Duodenal mucosa (tissue), 2 donors: Measurements from ENCODE around the gene HIRIP3.

Source experiments
- H3K27ac ChIP-seq: one replicate; pipeline ENCODE4 v1.7.0; 2013; ENCODE audit warnings: low read depth, low read length
- H3K27me3 ChIP-seq, 2 donors: one replicate each; pipeline ENCODE4 v1.7.0; 2013; ENCODE audit warnings: low read length in 2 of 2, control low read depth in 1 of 2; ENCODE audit not compliant: insufficient read depth in 2 of 2, control insufficient read depth in 1 of 2
- H3K36me3 ChIP-seq, 2 donors: one replicate each; pipeline ENCODE4 v1.7.0; 2013; ENCODE audit warnings: low read length in 2 of 2, control low read depth in 1 of 2; ENCODE audit not compliant: insufficient read depth in 2 of 2, control insufficient read depth in 1 of 2
- H3K4me1 ChIP-seq, 2 donors: one replicate each; pipeline ENCODE4 v1.7.0; 2013; ENCODE audit warnings: low read length in 2 of 2, control low read depth in 1 of 2; ENCODE audit not compliant: insufficient read depth in 2 of 2, control insufficient read depth in 1 of 2
- H3K4me3 ChIP-seq, 2 donors: one replicate each; pipeline ENCODE4 v1.7.0; 2013; ENCODE audit warnings: low read length in 2 of 2, low read depth in 1 of 2
- H3K9ac ChIP-seq, 2 donors: one replicate each; pipeline ENCODE4 v1.7.0; 2013; ENCODE audit warnings: low read length in 2 of 2, low read depth in 1 of 2
- H3K9me3 ChIP-seq, 2 donors: one replicate each; pipeline ENCODE4 v1.7.0; 2013; ENCODE audit warnings: low read length in 2 of 2, control low read depth in 1 of 2; ENCODE audit not compliant: control insufficient read depth in 1 of 2

Gene HIRIP3

GRCh38 chr16:29973384-29974246 is 21.8 kb downstream of the HIRIP3 start, which contains the start of gene TAOK2:
TAOK2 (plus strand) TSS chr16:29973868; CDS start chr16:29977773, 3,905 bp downstream.
- no peaks in the 10 kb centered on the region for H3K9me3 ChIP-seq
- peak within 1 kb of the TSS; percentile 95 to 96 for H3K4me3 ChIP-seq
- H3K9ac ChIP-seq, result peak within 1 kb of the TSS; percentile 88 to 91
- peaks cover 31 to 33% of the 10 kb centered on the region in 2 donors for H3K4me1 ChIP-seq
- H3K36me3 ChIP-seq, result peaks cover 9 to 29% of the 10 kb centered on the region in 2 donors
- peak within 1 kb of the TSS; percentile 82 for H3K27ac ChIP-seq
- no peaks in the 10 kb centered on the region for H3K27me3 ChIP-seq

GRCh38 chr16:29972992-29973383 is 22.4 kb downstream of the HIRIP3 start:
- H3K9ac ChIP-seq, result no peak overlapping the region
- H3K9me3 ChIP-seq, result no peaks in the 10 kb centered on the region
- H3K27ac ChIP-seq, result no peak overlapping the region
- H3K4me1 ChIP-seq, result peaks cover 31 to 33% of the 10 kb centered on the region in 2 donors
- H3K27me3 ChIP-seq, result no peaks in the 10 kb centered on the region
- peak overlapping the region; percentile 46 to 96 for H3K4me3 ChIP-seq
- H3K36me3 ChIP-seq, result peaks cover 9 to 29% of the 10 kb centered on the region in 2 donors

- Histone ChIP-seq H3K27me3 (no peaks in the 10 kb centered on the region), H3K4me1 (peaks cover 31 to 33% of the 10 kb centered on the region in 2 donors), H3K9me3 (no peaks in the 10 kb centered on the region), H3K9ac (no peak overlapping the region), H3K4me3 (no peak overlapping the region), H3K36me3 (peaks cover 11 to 28% of the 10 kb centered on the region in 2 donors), H3K27ac (no peak overlapping the region)
Measured at GRCh38 chr16:29972500-29972899, 22.9 kb downstream of the HIRIP3 start.

GRCh38 chr16:29971304-29971703 is 24.1 kb downstream of the HIRIP3 start:
- no peak overlapping the region for H3K27ac ChIP-seq
- H3K4me1 ChIP-seq, result peaks cover 24 to 26% of the 10 kb centered on the region in 2 donors
- no peak overlapping the region for H3K9ac ChIP-seq
- H3K9me3 ChIP-seq, result no peaks in the 10 kb centered on the region
- H3K4me3 ChIP-seq, result no peak overlapping the region
- H3K36me3 ChIP-seq, result peaks cover 11 to 32% of the 10 kb centered on the region in 2 donors
- no peaks in the 10 kb centered on the region for H3K27me3 ChIP-seq

- H3K4me1 ChIP-seq, result peaks cover 5 to 10% of the 10 kb centered on the region in 2 donors
- peaks cover 11 to 32% of the 10 kb centered on the region in 2 donors for H3K36me3 ChIP-seq
Measured at GRCh38 chr16:29968205-29968604, 27.2 kb downstream of the HIRIP3 start.

GRCh38 chr16:29963021-29963743 is 32.2 kb downstream of the HIRIP3 start:
- Histone ChIP-seq H3K4me1 (peaks cover 12 to 23% of the 10 kb centered on the region in 2 donors), H3K27me3 (no peaks in the 10 kb centered on the region), H3K36me3 (peaks cover 4 to 9% of the 10 kb centered on the region in 2 donors), H3K27ac (peak overlapping the region; percentile 53), H3K9ac (peak overlapping the region; percentile 90 to 96), H3K9me3 (no peaks in the 10 kb centered on the region), H3K4me3 (peak overlapping the region; percentile 87 to 94)

More at GRCh38 chr16:29968205-29968604, 27.2 kb downstream of the HIRIP3 start:
- Histone ChIP-seq H3K4me3 (no peak overlapping the region), H3K9me3 (no peaks in the 10 kb centered on the region), H3K27ac (no peak overlapping the region), H3K9ac (no peak overlapping the region), H3K27me3 (no peaks in the 10 kb centered on the region)

- Histone ChIP-seq H3K9ac (peak overlapping the region; percentile 90 to 96), H3K4me1 (peaks cover 12 to 23% of the 10 kb centered on the region in 2 donors), H3K36me3 (peaks cover 0 to 4% of the 10 kb centered on the region in 2 donors), H3K27ac (peak overlapping the region; percentile 92), H3K9me3 (no peaks in the 10 kb centered on the region), H3K4me3 (peak overlapping the region; percentile 87 to 94), H3K27me3 (no peaks in the 10 kb centered on the region)
Measured at GRCh38 chr16:29962344-29962994, 32.9 kb downstream of the HIRIP3 start.

GRCh38 chr16:29961479-29962343 is 33.7 kb downstream of the HIRIP3 start, which contains the start of gene TMEM219:
TMEM219 (plus strand) TSS chr16:29962079; CDS start chr16:29963144, 1,065 bp downstream.
- H3K4me3 ChIP-seq, result peak within 1 kb of the TSS; percentile 87 to 94
- no peaks in the 10 kb centered on the region for H3K27me3 ChIP-seq
- H3K4me1 ChIP-seq, result peaks cover 12 to 23% of the 10 kb centered on the region in 2 donors
- peak within 1 kb of the TSS; percentile 92 for H3K27ac ChIP-seq
- peak within 1 kb of the TSS; percentile 90 to 96 for H3K9ac ChIP-seq
- H3K9me3 ChIP-seq, result no peaks in the 10 kb centered on the region
- H3K36me3 ChIP-seq, result no peaks in the 10 kb centered on the region

GRCh38 chr16:29961127-29961478 is 34.3 kb downstream of the HIRIP3 start:
- Histone ChIP-seq H3K9ac (peak overlapping the region; percentile 79 to 96), H3K36me3 (no peaks in the 10 kb centered on the region), H3K27ac (no peak overlapping the region), H3K9me3 (no peaks in the 10 kb centered on the region), H3K27me3 (no peaks in the 10 kb centered on the region), H3K4me1 (peaks cover 12 to 23% of the 10 kb centered on the region in 2 donors), H3K4me3 (peak overlapping the region; percentile 87 to 94)
